Epidermal melanocyte (primary cell): Measurements from ENCODE around the gene SUPT4H1.

Experiments
- DNase-seq: peaks from one replicate; pipeline ENCODE4 v3.0.0; 2011; ENCODE audit warnings: low spot score; ENCODE audit not compliant: insufficient read length

Gene SUPT4H1

GRCh38 chr17:58381124-58382035, 29.4 kb upstream of the SUPT4H1 start:
- DNase-seq = no peak

- DNase-seq = no peak
Observed at GRCh38 chr17:58380207-58381123, 28.5 kb upstream of the SUPT4H1 start.

- DNase-seq = no peak
Observed at GRCh38 chr17:58379511-58379824, 27.5 kb upstream of the SUPT4H1 start.

- no peak for DNase-seq
Observed at GRCh38 chr17:58378733-58379510, 26.9 kb upstream of the SUPT4H1 start.

- DNase-seq = no peak
Observed at GRCh38 chr17:58377661-58378060, 25.7 kb upstream of the SUPT4H1 start.

- DNase-seq = no peak
Observed at GRCh38 chr17:58377093-58377601, 25.1 kb upstream of the SUPT4H1 start.

- DNase-seq = no peak
Observed at GRCh38 chr17:58376472-58377000, 24.5 kb upstream of the SUPT4H1 start.

GRCh38 chr17:58375811-58376210, 23.8 kb upstream of the SUPT4H1 start:
- DNase-seq = no peak

- DNase-seq = no peak
Observed at GRCh38 chr17:58375256-58375655, 23.3 kb upstream of the SUPT4H1 start.

GRCh38 chr17:58373923-58374322, 21.9 kb upstream of the SUPT4H1 start:
- DNase-seq = no peak

GRCh38 chr17:58373003-58373402, 21.0 kb upstream of the SUPT4H1 start:
- no peak for DNase-seq

GRCh38 chr17:58371300-58371950, 19.4 kb upstream of the SUPT4H1 start:
- no peak for DNase-seq

- no peak for DNase-seq
Observed at GRCh38 chr17:58370716-58371115, 18.7 kb upstream of the SUPT4H1 start.

- DNase-seq = no peak
Observed at GRCh38 chr17:58370309-58370708, 18.3 kb upstream of the SUPT4H1 start.

- DNase-seq = no peak
Observed at GRCh38 chr17:58369214-58370031, 17.4 kb upstream of the SUPT4H1 start.

- no peak for DNase-seq
Observed at GRCh38 chr17:58368860-58369213, 16.8 kb upstream of the SUPT4H1 start.

- no peak for DNase-seq
Observed at GRCh38 chr17:58367461-58367860, 15.5 kb upstream of the SUPT4H1 start.

GRCh38 chr17:58365980-58366595, 14.1 kb upstream of the SUPT4H1 start:
- no peak for DNase-seq
